NT2/D1 (cell line): ENCODE measurements around the gene CHN1.

Source experiments
- DNase-seq: peaks from one replicate; pipeline ENCODE4 v3.0.0-alpha.2; 2011; ENCODE audit warnings: low read depth, low spot score
- H3K27me3 ChIP-seq: 2 replicates; pipeline ENCODE4 v1.6.0; 2011; ENCODE audit warnings: mild to moderate bottlenecking; ENCODE audit not compliant: insufficient read length, insufficient read depth
- H3K36me3 ChIP-seq: 2 replicates; pipeline ENCODE4 v1.6.1; 2011; ENCODE audit warnings: mild to moderate bottlenecking, low read length, mixed read lengths; ENCODE audit not compliant: insufficient read depth, insufficient read length
- H3K4me1 ChIP-seq: 2 replicates; pipeline ENCODE4 v1.5.1; 2011; ENCODE audit not compliant: insufficient read depth, insufficient read length
- H3K4me3 ChIP-seq: 2 replicates; pipeline ENCODE4 v1.5.1; 2011; ENCODE audit warnings: low read depth; ENCODE audit not compliant: insufficient read length
- H3K9ac ChIP-seq: 2 replicates; pipeline ENCODE4 v1.6.0; 2011; ENCODE audit warnings: low read depth; ENCODE audit not compliant: insufficient read length
- H3K9me3 ChIP-seq: 2 replicates; pipeline ENCODE4 v1.5.1; 2011; ENCODE audit warnings: mild to moderate bottlenecking, low read length; ENCODE audit not compliant: insufficient read depth
- SUZ12 ChIP-seq: IDR thresholded peaks from 2 replicates; pipeline ENCODE4 v1.6.1; 2011; ENCODE audit not compliant: insufficient read length, insufficient read depth; ENCODE audit errors: extremely low read depth
- YY1 ChIP-seq: IDR thresholded peaks from 2 replicates; pipeline ENCODE4 v1.6.1; 2011; ENCODE audit not compliant: insufficient read length, insufficient read depth
- ZNF274 ChIP-seq: IDR thresholded peaks from 2 replicates; pipeline ENCODE4 v1.6.1; 2011; ENCODE audit warnings: mild to moderate bottlenecking, low read depth, low read length

CHN1 gene

DNA sequence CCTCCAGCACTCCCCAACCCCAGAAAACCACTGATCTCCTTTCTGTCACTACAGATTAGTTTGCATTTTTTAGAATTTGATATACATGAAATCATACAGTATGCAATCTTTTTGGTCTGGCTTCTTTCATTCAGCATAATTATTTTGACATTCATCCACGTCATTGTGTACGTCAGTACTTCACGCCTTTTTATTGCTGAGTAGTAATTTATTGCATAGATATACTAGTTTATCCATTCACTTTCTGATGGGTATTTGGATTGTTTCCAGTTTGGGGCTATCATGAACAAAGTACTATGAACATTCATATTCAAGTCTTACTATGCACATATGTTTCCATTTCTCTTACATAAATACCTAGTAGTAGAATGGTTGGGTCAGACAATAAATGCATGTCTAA is 20.1 kb upstream of the CHN1 start:
- H3K4me3 ChIP-seq, result no peak overlapping the region
- no peaks in the 10 kb centered on the region for H3K36me3 ChIP-seq
- no peaks in the 10 kb centered on the region for H3K9me3 ChIP-seq
- no peaks in the 10 kb centered on the region for H3K4me1 ChIP-seq
- no peak overlapping the region for H3K9ac ChIP-seq
- H3K27me3 ChIP-seq, result no peaks in the 10 kb centered on the region
- no peak for DNase-seq
- TF ChIP-seq ZNF274, result no peak
- no peak for TF ChIP-seq SUZ12
- TF ChIP-seq YY1, result no peak

DNA sequence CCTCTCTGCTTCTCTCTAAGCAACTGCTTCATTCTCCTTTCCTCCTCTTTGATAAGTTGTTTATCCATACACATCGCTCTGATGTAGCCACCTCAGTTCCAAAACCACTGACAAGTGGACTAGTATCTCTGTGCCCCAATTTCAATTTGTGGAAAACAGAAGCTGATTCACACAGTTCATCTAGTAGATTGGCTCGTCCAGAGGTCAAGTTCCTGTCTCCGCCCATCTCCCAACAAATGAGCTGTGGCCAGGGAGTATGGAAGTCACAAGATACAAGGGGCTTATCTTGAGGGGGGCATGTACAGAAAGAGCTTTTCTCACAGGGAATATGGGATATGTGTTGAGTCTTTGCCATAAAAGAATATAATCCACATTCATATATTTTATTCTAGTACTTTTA is 17.7 kb upstream of the CHN1 start:
- H3K4me1 ChIP-seq, result no peaks in the 10 kb centered on the region
- TF ChIP-seq ZNF274 (no peak), SUZ12 (no peak), YY1 (no peak)
- no peak overlapping the region for H3K9ac ChIP-seq
- no peaks in the 10 kb centered on the region for H3K27me3 ChIP-seq
- H3K36me3 ChIP-seq, result no peaks in the 10 kb centered on the region
- no peak for DNase-seq
- H3K9me3 ChIP-seq, result no peaks in the 10 kb centered on the region
- H3K4me3 ChIP-seq, result no peak overlapping the region

DNA sequence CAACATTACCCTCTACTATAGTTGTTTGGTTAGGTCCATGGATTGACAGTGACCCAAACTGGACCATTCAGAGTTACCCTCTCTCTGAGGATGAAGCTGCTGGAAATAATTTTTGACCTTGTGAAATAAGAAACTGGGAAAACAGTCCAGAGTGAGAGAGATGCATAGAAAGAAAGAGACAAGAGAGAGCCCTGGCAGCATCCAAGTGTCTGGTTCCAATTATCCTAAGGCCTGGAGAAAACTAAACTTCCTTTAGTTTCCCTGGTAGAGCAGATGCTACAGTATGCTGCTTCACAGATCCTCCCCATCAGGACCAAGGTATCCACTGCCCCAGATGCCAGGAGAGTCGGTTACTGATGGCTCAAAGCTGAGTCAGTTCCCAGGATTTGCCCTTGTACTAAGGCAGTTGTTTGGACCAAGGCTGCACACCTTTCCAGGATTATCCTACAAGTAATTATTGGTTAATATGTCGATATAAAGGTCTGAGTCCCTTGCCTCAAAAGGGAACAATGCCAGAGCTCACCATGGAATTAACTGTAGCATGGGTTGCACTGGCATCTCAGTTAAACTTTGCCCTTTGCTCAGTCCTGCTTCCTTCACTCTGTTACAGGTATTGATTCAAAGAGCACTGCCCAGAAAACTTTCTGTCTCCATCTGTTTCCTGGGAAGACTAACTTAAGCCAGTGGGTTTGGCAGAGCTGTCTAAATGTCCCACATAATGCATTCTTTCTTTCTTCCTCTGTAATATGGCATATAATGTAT is 14.6 kb upstream of the CHN1 start:
- Histone ChIP-seq H3K36me3 (no peaks in the 10 kb centered on the region), H3K9ac (no peak overlapping the region), H3K4me1 (no peaks in the 10 kb centered on the region), H3K9me3 (no peaks in the 10 kb centered on the region), H3K27me3 (no peaks in the 10 kb centered on the region), H3K4me3 (no peak overlapping the region)
- TF ChIP-seq YY1 (no peak), ZNF274 (no peak), SUZ12 (no peak)
- no peak for DNase-seq

GRCh38 chr2:175017618-175018414 is 12.6 kb upstream of the CHN1 start:
- no peak overlapping the region for H3K4me3 ChIP-seq
- H3K27me3 ChIP-seq, result no peaks in the 10 kb centered on the region
- TF ChIP-seq SUZ12 (no peak), ZNF274 (no peak), YY1 (no peak)
- H3K4me1 ChIP-seq, result no peaks in the 10 kb centered on the region
- no peak for DNase-seq
- no peaks in the 10 kb centered on the region for H3K36me3 ChIP-seq
- peaks cover 4% of the 10 kb centered on the region; the same call in 1 of the 2 replicates for H3K9me3 ChIP-seq
- H3K9ac ChIP-seq, result no peak overlapping the region

- no peak overlapping the region for H3K9ac ChIP-seq
- H3K27me3 ChIP-seq, result no peaks in the 10 kb centered on the region
- no peaks in the 10 kb centered on the region for H3K4me1 ChIP-seq
- H3K36me3 ChIP-seq, result no peaks in the 10 kb centered on the region
- H3K9me3 ChIP-seq, result peaks cover 4% of the 10 kb centered on the region; the same call in 1 of the 2 replicates
- TF ChIP-seq SUZ12, result no peak
- TF ChIP-seq YY1, result no peak
- no peak for DNase-seq
- H3K4me3 ChIP-seq, result no peak overlapping the region
Observed at GRCh38 chr2:175015340-175015739, 10.2 kb upstream of the CHN1 start.

DNA sequence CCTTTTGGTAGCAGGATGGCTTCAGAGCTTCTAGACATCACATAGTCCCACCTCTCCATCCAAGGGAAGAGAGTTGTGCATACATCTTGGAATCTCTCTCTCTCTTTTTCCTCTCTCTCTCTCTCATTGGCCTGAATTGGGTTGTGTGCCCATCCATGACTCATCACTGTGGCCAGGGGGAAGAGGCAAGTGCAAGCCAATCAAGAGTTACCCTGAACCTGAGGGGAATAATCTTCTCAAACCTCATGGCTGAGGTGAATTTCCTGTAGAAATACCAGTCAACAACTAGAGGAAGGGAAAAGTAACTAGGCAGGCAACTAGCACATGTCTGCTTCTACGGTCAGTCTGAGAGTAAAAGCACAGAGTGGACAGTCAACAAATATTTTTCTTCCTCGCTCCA is 7.3 kb upstream of the CHN1 start:
- DNase-seq, result no peak
- no peak for TF ChIP-seq YY1
- no peak for TF ChIP-seq SUZ12
- TF ChIP-seq ZNF274, result no peak
- no peaks in the 10 kb centered on the region for H3K4me1 ChIP-seq

GRCh38 chr2:175011505-175011904 is 6.3 kb upstream of the CHN1 start:
- H3K4me1 ChIP-seq, result no peaks in the 10 kb centered on the region
- peaks cover 4% of the 10 kb centered on the region; the same call in 1 of the 2 replicates for H3K9me3 ChIP-seq
- H3K4me3 ChIP-seq, result no peak overlapping the region
- no peaks in the 10 kb centered on the region for H3K27me3 ChIP-seq
- H3K36me3 ChIP-seq, result no peaks in the 10 kb centered on the region
- TF ChIP-seq ZNF274 (no peak), SUZ12 (no peak), YY1 (no peak)
- no peak overlapping the region for H3K9ac ChIP-seq
- DNase-seq, result no peak

More for the DNA sequence above, 7.3 kb upstream of the CHN1 start:
- Histone ChIP-seq H3K4me3 (no peak overlapping the region), H3K27me3 (no peaks in the 10 kb centered on the region), H3K9me3 (peaks cover 4% of the 10 kb centered on the region; the same call in 1 of the 2 replicates), H3K9ac (no peak overlapping the region), H3K36me3 (no peaks in the 10 kb centered on the region)
